Left lung (tissue), 10 donors: ENCODE results near the gene GGT7. TPM values are rescaled to one million over a fixed set of nuclear protein-coding genes. Genes with fewer than 3 reads are reported as not detected.

Experiments
- ATAC-seq: fragments of 200-7000 bp; cut with Tn5 transposase; one replicate; pipeline ENCODE4 v1.9.1; 2020; ENCODE audit warnings: moderate library complexity
- DNase-seq, 4 donors: peaks; one replicate each; pipeline ENCODE4 v3.0.0-alpha.2; 2013 to 2020
- H3K27ac ChIP-seq, 2 donors: fragments of 200-600 bp; sonication (generic) in 1 of 2; one replicate each; pipeline versions ENCODE4 v1.5.0 to v1.8.0; 2020 to 2021
- H3K27me3 ChIP-seq, 2 donors: fragments of 200-600 bp; sonication (generic) in 1 of 2; one replicate each; pipeline versions ENCODE4 v1.5.0 to v1.8.0; 2020 to 2021
- H3K36me3 ChIP-seq, 2 donors: fragments of 200-600 bp; sonication (generic) in 1 of 2; one replicate each; pipeline versions ENCODE4 v1.5.0 to v1.8.0; 2020 to 2021
- H3K4me1 ChIP-seq, 2 donors: fragments of 200-600 bp; one replicate each; pipeline ENCODE4 v1.8.0; 2021
- H3K4me3 ChIP-seq, 2 donors: fragments of 200-600 bp; sonication (generic) in 1 of 2; one replicate each; pipeline versions ENCODE4 v1.5.0 to v1.8.0; 2020 to 2021; ENCODE audit warnings: mild to moderate bottlenecking in 1 of 2
- H3K9me3 ChIP-seq, 2 donors: fragments of 200-600 bp; sonication (generic) in 1 of 2; one replicate each; pipeline versions ENCODE4 v1.5.0 to v1.8.0; 2020 to 2021
- intact Hi-C, 2 donors: fragments of 100-400 bp; cut with DNase I; formaldehyde crosslinking; loops; one replicate each; pipeline versions ENCODE4 v1.11.2 to v1.14.2; 2022
- polyA plus RNA-seq, 6 donors: library from polyadenylated mRNA; unstranded; fragments of 120-200 nt; gene quantifications; one replicate each; pipeline ENCODE4 v1.2.1, GENCODE V29; 2013; ENCODE audit not compliant: insufficient read length in 6 of 6
- total RNA-seq, 2 donors: library from RNA; stranded (reverse); fragmentation: NEBNext Ultra II Directional; extraction: Animal tissue kit (Norgen Biotek cat#: 25700); gene quantifications; one replicate each; pipeline ENCODE4 v1.2.1, GENCODE V29; 2021
- TF ChIP-seq, protein P1 (sequence below), 2 donors: fragments of 200-600 bp; sonication (generic) in 1 of 2; IDR thresholded peaks; one replicate each; pipeline versions ENCODE4 v1.5.0 to v1.8.0; 2021; ENCODE audit warnings: antibody characterized with exemption in 2 of 2
- donor health status: DM: no; HTN: yes; CAD: no.
- donor health status: DM: no; HTN: no; CAD: no.

The GGT7 gene
- total and polyA plus RNA-seq, 8 donors = 16.8 to 38.8 (median 33.7) TPM

- Histone ChIP-seq H3K4me1 (peaks cover under 1 to 11% of the 10 kb centered on the region in 2 donors), H3K4me3 (no peak overlapping the region), H3K36me3 (no peaks in the 10 kb centered on the region), H3K9me3 (no peaks in the 10 kb centered on the region), H3K27me3 (no peaks in the 10 kb centered on the region), H3K27ac (no peak overlapping the region)
- no peak for DNase-seq
- intact Hi-C loops = no loop called here
- TF ChIP-seq, protein P1, sequence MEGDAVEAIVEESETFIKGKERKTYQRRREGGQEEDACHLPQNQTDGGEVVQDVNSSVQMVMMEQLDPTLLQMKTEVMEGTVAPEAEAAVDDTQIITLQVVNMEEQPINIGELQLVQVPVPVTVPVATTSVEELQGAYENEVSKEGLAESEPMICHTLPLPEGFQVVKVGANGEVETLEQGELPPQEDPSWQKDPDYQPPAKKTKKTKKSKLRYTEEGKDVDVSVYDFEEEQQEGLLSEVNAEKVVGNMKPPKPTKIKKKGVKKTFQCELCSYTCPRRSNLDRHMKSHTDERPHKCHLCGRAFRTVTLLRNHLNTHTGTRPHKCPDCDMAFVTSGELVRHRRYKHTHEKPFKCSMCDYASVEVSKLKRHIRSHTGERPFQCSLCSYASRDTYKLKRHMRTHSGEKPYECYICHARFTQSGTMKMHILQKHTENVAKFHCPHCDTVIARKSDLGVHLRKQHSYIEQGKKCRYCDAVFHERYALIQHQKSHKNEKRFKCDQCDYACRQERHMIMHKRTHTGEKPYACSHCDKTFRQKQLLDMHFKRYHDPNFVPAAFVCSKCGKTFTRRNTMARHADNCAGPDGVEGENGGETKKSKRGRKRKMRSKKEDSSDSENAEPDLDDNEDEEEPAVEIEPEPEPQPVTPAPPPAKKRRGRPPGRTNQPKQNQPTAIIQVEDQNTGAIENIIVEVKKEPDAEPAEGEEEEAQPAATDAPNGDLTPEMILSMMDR (IDR thresholded peaks at IDR 0.05) = no peak
- ATAC-seq = no peak
Observed at GRCh38 chr20:34829191-34829590, 43.5 kb downstream of the GGT7 start.

GRCh38 chr20:34825530-34826362, 46.9 kb downstream of the GGT7 start, which contains the start of gene NCOA6:
NCOA6 (minus strand) TSS chr20:34825651; CDS start chr20:34782355, 43,296 bp downstream.
- DNase-seq = peak; percentile 77 to 95 (median 90)
- H3K4me3 ChIP-seq = peak within 1 kb of the TSS; percentile 81 to 93
- peak; percentile 85 for ATAC-seq
- peaks cover 9 to 28% of the 10 kb centered on the region in 2 donors for H3K4me1 ChIP-seq
- no peaks in the 10 kb centered on the region for H3K36me3 ChIP-seq
- no peaks in the 10 kb centered on the region for H3K9me3 ChIP-seq
- peak within 1 kb of the TSS; percentile 88 for H3K27ac ChIP-seq
- no peaks in the 10 kb centered on the region for H3K27me3 ChIP-seq
- TF ChIP-seq, protein P1 (IDR thresholded peaks at IDR 0.05) = no peak
- intact Hi-C loops = no loop called here

DNA sequence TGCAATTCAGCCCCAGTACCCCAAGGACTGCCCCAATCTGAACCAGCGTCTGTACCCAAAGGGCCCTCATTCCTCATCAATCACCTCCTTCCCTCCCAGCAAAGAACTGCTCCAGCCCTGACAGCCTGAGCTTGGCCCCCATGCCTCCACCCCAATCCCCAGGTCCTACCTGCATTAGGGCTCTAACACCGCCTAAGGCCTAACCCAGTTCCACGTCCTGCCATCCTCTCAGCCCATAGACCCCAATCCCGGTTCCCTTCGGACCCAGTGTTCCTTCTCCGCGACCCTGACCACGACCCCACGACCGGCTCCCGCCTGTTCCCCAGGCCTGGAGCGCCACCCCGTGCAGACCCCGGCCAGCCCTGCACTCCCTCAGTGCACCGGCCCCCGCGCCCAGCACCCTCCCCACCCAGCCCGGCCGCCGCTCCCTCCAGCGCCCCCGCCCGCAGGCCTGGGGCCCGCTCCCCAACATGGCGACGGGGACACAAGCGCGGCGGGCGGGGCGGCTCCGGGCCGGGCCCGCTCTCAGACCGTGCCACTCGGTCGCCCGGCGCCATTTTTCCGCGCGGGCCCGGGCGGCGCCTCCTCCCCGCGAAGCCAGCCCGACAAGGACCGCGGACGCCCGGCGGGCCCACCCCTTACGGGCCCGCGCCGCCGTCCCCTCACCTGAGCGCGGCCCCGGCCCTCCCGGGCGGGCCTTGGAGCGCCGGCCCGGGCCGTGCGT, 47.7 kb downstream of the GGT7 start:
- no peaks in the 10 kb centered on the region for H3K9me3 ChIP-seq
- H3K27ac ChIP-seq = peak overlapping the region; percentile 88
- intact Hi-C loops = no loop called here
- TF ChIP-seq, protein P1 (IDR thresholded peaks at IDR 0.05) = no peak
- H3K27me3 ChIP-seq = no peaks in the 10 kb centered on the region
- DNase-seq = peak; percentile 51 to 91 (median 61)
- peak; percentile 78 for ATAC-seq
- H3K4me3 ChIP-seq = peak overlapping the region; percentile 81 to 93
- H3K36me3 ChIP-seq = no peaks in the 10 kb centered on the region
- peaks cover 9 to 33% of the 10 kb centered on the region in 2 donors for H3K4me1 ChIP-seq

GRCh38 chr20:34824452-34824805, 48.2 kb downstream of the GGT7 start:
- intact Hi-C loops = no loop called here
- TF ChIP-seq, protein P1 (IDR thresholded peaks at IDR 0.05) = no peak
- no peaks in the 10 kb centered on the region for H3K9me3 ChIP-seq
- peak; percentile 88 for ATAC-seq
- H3K4me3 ChIP-seq = peak overlapping the region; percentile 81 to 93
- H3K36me3 ChIP-seq = no peaks in the 10 kb centered on the region
- H3K4me1 ChIP-seq = peaks cover 9 to 39% of the 10 kb centered on the region in 2 donors
- peak in 2 of 4 donors; percentile 62 to 79 for DNase-seq
- H3K27me3 ChIP-seq = no peaks in the 10 kb centered on the region
- H3K27ac ChIP-seq = peak overlapping the region; percentile 88

- intact Hi-C loops = no loop called here
- no peak for ATAC-seq
Observed at GRCh38 chr20:34824026-34824425, 48.6 kb downstream of the GGT7 start.

More at GRCh38 chr20:34824026-34824425, 48.6 kb downstream of the GGT7 start:
- Histone ChIP-seq H3K4me1 (peaks cover 9 to 43% of the 10 kb centered on the region in 2 donors), H3K36me3 (no peaks in the 10 kb centered on the region), H3K27me3 (no peaks in the 10 kb centered on the region), H3K4me3 (peak overlapping the region; percentile 81 to 93), H3K9me3 (no peaks in the 10 kb centered on the region), H3K27ac (peak overlapping the region in 1 of 2 donors; percentile 88)
- no peak for DNase-seq
- TF ChIP-seq, protein P1 (IDR thresholded peaks at IDR 0.05) = no peak
